ENCODE results near the gene SLC25A10.

Gene SLC25A10

DNA sequence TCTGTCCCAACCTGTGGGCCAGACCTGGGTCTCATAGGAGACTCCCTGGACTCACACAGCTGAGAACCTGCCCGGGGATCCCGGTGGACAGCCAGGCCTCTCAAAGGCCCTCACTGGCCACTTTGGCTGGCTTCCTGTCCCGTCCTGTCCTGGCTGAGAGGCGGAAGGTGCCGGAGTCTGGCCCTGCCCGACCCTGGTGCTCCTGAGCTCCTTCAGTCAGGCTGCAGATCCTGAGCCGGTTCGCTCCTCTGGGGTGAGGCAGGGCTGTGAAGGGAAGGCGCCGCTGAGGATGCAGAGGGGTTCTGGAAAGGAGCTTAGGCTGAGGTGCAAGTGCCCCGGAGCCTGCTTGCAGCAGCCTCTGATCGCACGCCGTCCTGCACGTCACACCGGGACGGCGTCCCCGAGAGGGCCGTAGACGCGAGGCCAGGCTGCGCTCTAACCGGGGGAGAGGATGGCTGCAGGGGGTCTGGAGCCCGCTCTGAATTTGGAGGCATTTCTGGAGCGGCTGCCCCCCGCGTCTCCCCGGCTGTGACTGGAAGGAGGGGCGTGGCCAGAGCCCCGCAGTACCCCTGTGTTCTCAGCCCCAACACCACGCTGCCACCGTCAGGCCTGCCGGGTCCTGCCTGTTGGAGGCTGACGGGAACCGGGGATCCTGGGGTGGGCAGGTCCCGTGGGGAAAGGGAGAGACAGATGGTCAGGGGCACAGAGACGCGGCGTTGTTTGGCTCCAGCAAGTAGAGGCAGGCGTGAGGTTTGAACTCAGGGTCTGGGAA, 24.1 kb upstream of the SLC25A10 start:
- no peak for DNase-seq

DNA sequence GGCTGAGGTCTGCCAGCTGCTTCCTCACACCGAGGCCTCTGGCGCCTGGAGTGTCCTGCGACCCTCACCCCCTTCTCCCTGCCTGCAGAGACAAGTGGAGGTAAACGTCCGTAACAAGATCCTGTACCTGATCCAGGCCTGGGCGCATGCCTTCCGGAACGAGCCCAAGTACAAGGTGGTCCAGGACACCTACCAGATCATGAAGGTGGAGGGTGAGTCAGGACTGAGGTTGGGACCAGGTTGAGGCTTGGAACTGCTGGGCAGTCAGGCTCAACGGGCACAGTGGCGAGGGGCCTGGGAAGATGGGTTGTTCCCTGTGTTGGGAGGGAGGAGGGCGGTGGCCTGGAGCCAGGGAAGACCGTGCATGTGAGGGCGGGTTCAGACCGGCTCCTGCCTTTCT, 23.5 kb upstream of the SLC25A10 start:
- DNase-seq = no peak

DNA sequence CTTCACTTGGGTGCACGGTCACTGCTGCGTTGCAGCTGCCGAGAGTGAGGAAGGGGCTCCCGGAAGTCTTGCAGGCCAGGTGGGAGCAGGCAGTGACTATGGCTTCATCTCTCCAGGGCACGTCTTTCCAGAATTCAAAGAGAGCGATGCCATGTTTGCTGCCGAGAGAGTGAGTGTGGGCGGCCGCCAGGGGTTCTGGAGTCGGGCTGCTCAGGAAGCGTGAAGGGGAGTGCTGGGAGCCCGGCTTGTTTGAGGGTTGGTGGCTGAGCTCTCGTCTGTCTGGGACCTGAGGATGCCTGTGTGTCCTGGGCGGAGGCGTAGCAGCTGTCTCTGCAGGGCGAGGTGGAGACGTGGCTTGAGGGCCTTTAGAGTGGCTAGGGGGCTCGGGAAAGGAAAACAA, 22.0 kb upstream of the SLC25A10 start:
- DNase-seq = no peak

DNA sequence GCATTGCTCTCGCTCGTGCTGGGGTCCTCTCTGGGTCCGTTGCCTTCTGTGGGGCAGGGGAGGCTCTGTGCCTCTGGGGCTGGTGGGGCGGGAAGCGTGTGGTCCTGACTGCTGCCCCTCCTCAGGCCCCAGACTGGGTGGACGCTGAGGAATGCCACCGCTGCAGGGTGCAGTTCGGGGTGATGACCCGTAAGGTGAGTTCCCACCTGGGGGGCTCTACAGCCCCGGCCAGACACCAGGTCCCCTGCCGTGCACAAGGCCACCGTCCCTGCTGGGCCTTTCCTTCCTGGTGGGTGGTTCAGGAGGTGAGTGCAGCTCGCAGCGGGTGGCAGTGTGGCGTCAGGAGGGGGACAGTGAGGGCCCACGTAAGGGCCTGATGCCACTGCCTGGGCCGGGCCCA, 21.5 kb upstream of the SLC25A10 start:
- DNase-seq = no peak

DNA sequence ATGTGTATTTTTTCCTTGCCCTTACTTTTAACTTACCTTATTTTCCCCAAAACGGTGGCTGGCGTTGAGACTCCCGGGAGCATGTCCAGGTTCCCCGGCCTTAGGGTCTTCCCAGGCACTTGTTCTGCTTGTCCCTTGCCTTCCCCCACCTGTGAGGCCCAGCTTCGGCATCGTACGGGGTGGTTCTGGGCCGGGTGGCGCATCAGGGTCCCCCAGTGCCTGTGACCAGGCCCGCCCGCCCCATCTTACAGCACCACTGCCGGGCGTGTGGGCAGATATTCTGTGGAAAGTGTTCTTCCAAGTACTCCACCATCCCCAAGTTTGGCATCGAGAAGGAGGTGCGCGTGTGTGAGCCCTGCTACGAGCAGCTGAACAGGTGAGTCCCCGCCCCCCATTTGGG, 20.9 kb upstream of the SLC25A10 start:
- DNase-seq = no peak

DNA sequence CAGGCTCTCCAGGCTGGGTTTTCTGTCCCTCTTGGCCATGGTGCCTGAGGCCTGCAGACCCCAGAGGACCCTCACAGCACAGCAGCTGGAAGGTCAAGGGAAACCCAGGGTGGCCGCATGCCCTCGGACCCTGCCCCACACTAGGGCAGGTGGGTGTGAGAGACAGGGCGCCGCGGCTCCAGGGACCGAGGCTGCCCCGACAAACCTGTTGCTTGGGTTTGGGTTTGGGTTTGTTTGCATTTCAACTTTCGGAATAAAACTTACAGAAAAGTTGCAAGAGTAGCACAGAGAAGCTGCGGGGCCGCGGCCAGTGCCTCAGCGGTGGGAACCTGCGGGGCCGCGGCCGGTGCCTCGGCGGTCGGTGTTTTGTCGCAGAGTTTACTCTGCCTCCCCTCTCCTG, 20.5 kb upstream of the SLC25A10 start:
- no peak for DNase-seq

DNA sequence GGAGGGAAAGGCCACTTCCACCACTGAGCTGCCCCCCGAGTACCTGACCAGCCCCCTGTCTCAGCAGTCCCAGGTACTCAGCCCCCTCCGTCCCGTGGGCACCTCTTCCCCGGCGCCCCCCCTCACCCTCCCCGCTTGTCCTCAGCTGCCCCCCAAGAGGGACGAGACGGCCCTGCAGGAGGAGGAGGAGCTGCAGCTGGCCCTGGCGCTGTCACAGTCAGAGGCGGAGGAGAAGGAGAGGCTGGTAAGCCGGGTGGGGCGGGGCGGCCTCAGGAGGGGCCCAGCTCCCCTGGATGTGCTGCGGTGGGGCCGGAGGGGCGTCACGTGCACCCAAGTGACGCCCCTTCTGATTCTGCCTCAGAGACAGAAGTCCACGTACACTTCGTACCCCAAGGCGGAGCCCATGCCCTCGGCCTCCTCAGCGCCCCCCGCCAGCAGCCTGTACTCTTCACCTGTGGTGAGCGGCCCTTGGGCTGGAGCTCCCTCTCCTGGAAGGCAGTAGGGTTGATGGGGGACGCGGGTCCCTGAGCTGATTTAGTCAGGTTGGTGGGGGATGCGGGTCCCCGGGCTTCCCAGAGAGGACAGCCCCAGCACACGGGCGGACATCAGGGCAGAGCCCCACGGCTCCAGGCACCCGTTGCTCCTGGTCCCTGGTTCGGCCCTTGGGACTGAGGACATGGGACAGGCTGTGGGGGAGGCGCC, 18.4 kb upstream of the SLC25A10 start:
- no peak for DNase-seq

DNA sequence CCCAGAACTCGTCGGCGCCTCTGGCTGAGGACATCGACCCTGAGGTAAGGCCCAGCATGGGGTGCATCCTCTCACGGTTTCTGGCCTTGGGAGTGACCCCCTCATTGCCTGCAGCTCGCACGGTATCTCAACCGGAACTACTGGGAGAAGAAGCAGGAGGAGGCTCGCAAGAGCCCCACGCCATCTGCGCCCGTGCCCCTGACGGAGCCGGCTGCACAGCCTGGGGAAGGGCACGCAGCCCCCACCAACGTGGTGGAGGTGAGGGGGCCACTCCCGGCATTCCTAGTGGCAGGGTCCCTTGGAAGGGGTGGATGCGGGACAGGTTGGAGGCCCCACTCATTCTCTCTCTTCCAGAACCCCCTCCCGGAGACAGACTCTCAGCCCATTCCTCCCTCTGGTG, 17.3 kb upstream of the SLC25A10 start:
- no peak for DNase-seq

DNA sequence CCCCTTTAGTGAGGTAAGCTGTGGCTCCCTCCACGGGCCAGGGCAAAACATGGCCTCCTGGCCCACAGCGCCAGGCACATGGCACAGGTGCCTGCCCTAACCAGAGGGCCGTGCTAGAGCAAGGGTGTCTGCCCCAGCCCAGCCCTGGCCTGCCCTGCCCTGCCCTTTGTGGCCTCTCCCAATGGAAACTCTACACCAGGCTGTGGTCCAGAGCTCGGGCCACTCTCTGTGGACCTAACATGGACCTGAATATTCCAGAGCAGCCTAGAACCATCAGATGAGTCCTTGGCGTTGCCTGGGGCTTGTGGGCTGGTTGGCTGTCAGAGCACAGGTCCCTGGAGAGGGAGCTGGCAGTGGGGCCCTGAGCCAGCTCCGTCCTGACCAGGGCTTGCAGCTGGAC, 16.9 kb upstream of the SLC25A10 start:
- DNase-seq = no peak

DNA sequence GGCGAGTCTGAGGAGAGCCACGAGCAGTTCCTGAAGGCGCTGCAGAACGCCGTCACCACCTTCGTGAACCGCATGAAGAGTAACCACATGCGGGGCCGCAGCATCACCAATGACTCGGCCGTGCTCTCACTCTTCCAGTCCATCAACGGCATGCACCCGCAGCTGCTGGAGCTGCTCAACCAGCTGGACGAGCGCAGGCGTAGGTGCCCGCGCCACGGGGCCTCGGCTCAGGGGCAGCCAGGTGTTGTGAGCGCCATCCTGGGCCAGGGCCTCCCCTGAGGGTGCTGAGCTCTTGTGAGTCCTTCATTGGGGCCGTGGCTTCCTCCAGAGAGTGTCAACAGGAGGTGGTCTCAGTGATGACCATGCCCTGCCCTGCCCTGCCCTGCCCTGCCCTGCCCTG, 16.3 kb upstream of the SLC25A10 start:
- DNase-seq = no peak

DNA sequence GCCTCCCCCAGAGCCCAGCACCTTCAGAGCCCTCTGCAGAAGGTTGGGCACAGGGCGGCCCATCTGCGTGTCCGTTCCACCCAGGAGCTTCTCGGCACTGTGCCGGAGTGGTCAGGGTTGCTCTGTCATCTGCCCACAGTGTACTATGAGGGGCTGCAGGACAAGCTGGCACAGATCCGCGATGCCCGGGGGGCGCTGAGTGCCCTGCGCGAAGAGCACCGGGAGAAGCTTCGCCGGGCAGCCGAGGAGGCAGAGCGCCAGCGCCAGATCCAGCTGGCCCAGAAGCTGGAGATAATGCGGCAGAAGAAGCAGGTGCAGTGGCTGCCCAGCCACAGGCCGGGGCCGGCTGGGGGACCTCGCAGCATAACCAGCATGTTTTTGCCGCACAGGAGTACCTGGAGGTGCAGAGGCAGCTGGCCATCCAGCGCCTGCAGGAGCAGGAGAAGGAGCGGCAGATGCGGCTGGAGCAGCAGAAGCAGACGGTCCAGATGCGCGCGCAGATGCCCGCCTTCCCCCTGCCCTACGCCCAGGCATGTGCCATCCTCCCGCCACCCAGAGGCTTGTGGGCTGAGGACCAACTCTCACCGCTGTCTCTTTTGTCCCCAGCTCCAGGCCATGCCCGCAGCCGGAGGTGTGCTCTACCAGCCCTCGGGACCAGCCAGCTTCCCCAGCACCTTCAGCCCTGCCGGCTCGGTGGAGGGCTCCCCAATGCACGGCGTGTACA, 15.7 kb upstream of the SLC25A10 start:
- DNase-seq = no peak

DNA sequence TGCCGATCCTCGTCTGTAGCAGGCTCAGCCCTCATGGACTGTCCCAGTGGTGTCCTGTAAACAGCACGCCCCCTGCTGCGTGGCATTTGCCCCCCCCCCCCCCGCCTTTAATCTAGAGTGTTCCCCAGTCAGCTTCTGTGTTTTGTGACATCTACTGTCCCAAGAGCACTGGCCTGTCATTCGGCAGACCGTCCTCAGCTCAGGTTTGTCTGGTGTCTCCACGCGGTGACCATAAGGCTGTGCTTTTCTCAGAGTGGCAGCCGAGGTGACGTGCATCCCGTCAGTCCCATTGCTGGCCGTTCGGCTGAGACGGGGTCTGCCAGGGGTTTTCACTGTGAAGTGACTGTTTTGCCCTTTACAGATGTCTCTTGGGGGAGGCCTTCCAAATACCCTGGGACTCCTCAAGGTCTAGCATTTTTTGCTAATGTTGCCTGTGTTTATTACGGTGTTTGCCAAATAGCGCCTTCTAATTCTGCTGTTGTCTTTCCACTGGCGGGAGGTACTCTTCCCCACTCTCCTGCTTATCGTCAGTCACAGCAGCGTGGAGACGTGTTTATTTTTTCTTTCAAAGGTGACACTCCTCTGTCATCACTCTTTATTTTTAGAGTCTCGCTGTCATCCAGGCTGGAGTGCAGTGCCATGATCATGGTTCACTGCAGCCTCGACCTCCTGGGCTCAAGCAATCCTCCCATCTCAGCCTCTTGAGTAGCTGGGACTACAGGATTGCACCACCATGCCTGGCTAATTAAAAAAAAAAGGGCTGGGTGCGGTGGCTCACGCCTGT, 14.6 kb upstream of the SLC25A10 start:
- no peak for DNase-seq

DNA sequence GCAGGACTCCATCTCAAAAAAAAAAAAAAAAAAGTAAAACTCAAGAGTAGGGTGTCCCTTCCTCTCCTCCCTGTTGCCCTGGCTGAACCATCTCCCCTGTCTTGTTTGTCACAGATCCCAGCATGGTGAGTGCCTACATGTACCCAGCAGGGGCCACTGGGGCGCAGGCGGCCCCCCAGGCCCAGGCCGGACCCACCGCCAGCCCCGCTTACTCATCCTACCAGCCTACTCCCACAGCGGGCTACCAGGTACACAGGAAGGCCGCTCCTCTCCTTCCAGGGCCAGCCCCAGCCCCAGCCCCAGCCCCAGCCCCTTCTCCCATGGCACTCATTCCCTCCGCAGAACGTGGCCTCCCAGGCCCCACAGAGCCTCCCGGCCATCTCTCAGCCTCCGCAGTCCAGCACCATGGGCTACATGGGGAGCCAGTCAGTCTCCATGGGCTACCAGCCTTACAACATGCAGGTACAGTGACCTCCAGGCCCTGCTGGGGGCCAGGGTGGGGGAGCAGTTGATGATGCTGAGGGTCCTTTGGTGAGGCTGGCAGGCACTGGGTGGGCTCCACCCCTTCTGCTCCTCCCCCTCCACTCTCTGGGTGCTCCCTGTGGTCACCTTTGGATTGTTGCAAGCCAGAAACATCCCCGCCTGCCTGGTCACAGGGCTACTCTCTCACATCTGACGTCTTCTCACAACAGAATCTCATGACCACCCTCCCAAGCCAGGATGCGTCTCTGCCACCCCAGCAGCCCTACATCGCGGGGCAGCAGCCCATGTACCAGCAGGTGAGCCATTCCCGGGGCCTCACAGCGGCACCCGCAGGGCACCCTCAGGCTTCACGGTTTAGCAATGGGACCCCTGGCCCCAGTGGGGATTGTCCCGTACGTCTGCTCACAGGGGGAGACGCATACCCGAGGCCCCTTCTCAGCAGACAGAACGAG, 11.5 kb upstream of the SLC25A10 start:
- no peak for DNase-seq

DNA sequence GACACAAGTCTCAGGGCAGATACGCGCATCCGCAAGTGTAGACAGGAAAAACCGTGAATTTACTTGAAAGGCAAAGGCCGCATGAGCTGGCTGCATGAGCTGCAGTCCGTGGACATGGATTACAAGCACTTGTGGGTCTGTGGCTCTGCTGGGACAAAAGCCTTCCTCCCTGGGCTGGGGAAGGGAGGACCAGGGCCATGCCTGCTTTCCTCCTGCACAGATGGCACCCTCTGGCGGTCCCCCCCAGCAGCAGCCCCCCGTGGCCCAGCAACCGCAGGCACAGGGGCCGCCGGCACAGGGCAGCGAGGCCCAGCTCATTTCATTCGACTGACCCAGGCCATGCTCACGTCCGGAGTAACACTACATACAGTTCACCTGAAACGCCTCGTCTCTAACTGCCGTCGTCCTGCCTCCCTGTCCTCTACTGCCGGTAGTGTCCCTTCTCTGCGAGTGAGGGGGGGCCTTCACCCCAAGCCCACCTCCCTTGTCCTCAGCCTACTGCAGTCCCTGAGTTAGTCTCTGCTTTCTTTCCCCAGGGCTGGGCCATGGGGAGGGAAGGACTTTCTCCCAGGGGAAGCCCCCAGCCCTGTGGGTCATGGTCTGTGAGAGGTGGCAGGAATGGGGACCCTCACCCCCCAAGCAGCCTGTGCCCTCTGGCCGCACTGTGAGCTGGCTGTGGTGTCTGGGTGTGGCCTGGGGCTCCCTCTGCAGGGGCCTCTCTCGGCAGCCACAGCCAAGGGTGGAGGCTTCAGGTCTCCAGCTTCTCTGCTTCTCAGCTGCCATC, 10.6 kb upstream of the SLC25A10 start:
- no peak for DNase-seq

DNA sequence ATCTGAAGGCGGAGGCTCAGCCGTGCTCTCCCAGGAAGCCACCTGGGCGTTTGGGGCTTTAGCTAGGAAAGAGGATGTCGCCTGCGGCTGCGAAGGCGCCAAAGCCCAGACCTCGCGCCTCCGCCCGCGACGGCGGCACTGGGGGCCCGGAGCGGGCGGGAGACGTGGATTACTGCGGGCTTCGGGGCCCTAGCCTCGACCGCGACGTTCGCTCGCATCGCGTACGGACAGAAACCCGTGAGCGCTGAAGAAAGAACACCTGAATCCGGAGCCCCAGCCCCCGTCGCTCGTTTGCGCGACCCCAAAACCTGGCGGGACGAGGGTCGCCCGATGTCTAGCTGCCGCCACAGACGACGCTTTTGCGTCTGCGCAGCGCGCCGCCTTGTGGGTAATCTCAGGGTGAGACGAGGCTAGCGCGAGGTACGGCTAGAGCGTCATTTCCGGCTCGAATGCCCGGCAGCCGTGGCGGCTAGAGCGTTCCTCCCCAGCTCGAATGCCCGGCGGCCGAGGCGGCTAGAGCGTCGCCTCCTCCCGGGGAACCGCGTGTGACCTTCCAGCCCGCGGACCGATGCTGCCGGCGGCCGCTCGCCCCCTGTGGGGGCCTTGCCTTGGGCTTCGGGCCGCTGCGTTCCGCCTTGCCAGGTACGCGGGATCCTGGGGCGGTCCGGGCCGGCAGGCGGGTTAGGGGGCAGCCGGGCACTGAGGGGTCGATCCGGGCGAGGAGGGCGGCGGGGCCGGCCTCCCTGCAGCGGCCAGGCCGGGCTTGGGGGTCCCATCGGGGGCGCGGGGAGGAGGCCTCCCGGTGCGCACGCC, 8.9 kb upstream of the SLC25A10 start, which contains the start of gene MRPL12:
MRPL12 (plus strand) TSS at position 434 of the 813 bp plus-strand sequence; CDS start at position 569, 135 bp downstream.
- DNase-seq = peak; percentile 97

DNA sequence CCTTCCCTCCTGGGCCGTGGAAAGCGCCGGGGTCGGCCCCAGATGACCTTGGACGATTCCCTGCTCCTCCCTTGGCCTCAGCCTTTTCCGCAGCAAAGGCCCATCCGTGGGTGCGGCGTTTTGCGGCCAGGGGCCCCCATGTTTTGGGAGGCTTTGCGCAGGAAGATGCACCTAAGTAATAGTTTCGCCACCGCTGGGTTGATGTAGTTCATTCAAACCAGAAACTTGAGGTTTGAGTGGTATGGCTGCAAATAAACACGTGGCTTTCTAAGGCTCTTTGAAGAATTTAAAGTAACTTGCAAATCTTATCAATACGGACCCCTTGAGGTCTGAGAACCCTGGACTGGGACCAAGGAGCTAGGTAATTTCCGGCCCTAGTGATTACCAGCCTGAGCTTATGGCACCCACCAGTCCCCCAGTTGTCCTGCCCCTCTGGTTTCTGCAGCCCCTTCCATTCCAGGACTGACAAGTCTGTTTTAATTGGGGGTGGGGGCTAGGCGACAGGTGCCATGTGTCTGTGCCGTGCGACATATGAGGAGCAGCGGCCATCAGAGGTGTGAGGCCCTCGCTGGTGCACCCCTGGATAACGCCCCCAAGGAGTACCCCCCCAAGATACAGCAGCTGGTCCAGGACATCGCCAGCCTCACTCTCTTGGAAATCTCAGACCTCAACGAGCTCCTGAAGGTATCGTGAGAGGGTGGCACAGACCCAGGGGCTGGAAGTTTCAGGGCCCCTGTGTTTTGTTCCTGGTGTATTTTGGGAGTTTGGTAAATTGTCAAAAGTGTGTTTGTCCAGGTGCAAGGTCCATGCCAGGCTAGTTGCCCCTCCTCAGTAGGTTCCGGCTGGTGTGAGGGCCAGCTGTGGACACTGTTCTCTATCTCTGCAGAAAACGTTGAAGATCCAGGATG, 8.1 kb upstream of the SLC25A10 start:
- DNase-seq = no peak

DNA sequence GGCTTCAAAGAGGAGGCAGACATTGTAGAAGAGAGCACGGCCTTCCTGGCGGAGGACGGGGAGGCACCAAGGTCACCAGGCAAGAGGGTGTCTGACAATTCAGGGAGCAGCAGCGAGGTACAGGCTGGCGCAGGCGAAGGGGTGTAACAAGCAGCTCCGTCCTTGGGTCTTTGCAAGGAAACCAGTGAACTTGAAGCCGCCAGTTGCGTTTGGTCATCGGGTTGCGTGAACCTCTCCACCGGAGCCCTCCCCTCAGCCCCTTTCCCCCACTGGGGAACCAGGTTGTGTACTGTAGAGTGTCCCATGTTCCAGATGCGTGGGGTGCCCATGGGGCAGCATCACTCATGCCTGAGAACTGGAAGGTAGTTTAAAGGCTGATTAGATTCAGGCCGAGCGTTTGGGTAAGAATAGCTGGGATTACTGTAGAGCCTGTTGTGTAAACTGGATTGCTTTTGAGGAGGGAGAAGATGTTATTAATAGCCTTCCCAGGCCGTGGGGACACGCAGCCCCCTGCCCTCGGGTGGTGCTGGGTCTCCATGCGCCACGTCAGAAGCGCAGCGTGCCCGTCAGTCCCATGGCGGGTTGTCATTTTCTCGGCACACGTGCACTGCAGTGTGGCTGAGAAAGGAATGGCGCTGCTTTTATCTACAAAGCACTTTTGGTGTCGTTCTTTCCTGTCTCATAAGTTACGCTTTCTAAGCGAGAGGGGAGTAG, 6.4 kb upstream of the SLC25A10 start:
- no peak for DNase-seq

DNA sequence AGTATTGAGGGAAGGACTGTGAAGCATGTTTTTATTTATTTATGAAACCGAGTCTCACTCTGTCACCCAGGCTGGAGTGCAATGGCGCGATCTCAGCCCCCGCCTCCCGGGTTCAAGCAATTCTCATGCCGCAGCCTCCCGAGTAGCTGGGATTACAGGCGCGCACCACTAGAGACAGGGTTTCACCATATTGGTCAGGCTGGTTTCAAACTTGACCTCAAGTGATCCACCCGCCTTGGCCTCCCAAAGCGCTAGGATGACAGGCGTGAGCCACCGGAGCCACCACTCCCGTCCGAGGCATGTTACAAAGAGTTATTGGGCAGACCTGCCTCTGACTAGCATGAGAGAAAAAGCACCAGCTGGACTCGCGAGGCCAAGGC, 5.9 kb upstream of the SLC25A10 start:
- DNase-seq = no peak
